Mucosa of stomach (tissue), 1 donor: ENCODE data around the gene TMEM86B.
"Not testable (repeated sequence)": the region's sequence is repeated elsewhere in the genome, so short reads cannot be mapped to it uniquely, and the experiment has no call there.

ENCODE experiments used
- H3K27me3 ChIP-seq: one replicate; pipeline ENCODE4 v1.7.0; 2013; ENCODE audit warnings: mild to moderate bottlenecking, low read length; ENCODE audit not compliant: control insufficient read depth, insufficient read depth
- H3K36me3 ChIP-seq: one replicate; pipeline ENCODE4 v1.7.0; 2013; ENCODE audit warnings: low read length; ENCODE audit not compliant: control insufficient read depth, insufficient read depth
- H3K4me1 ChIP-seq: one replicate; pipeline ENCODE4 v1.7.0; 2013; ENCODE audit warnings: mild to moderate bottlenecking, low read length; ENCODE audit not compliant: control insufficient read depth, insufficient read depth
- H3K4me3 ChIP-seq: one replicate; pipeline ENCODE4 v1.7.0; 2013; ENCODE audit warnings: low read length
- H3K9ac ChIP-seq: one replicate; pipeline ENCODE4 v1.7.0; 2013; ENCODE audit warnings: mild to moderate bottlenecking, low read length, moderate library complexity
- H3K9me3 ChIP-seq: one replicate; pipeline ENCODE4 v1.7.0; 2013; ENCODE audit warnings: mild to moderate bottlenecking, low read length, moderate library complexity; ENCODE audit not compliant: control insufficient read depth
- donor health status: Pancreatic carcinoma.

The TMEM86B gene

GRCh38 chr19:55230780-55231179 lies 2.2 kb upstream of the TMEM86B start:
- Histone ChIP-seq H3K9ac (no peak overlapping the region), H3K27me3 (no peaks in the 10 kb centered on the region), H3K36me3 (peaks cover 14% of the 10 kb centered on the region), H3K9me3 (no peaks in the 10 kb centered on the region), H3K4me3 (no peak overlapping the region), H3K4me1 (peaks cover 19% of the 10 kb centered on the region)

DNA sequence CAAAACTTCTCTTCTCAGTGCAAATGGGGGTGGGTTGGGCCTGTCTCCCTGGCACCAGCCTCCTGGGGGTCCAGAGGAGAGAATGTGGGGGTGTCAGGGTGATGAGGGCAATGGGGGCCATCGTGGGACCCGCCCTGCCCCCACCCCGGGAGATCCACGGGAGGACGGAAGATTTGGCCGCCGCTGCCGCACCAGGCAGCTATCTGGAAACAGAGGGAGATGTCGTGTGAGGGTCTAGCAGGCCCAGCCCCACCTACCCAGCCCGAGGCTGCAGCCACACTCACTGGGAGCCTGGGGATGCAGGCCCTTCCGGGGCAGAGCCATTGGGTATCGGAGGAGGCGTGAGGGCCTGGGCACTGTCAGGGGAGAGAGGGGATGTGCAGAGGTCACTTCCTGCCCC lies 1.8 kb upstream of the TMEM86B start:
- H3K36me3 ChIP-seq = peaks cover 18% of the 10 kb centered on the region
- H3K27me3 ChIP-seq = no peaks in the 10 kb centered on the region
- no peaks in the 10 kb centered on the region for H3K9me3 ChIP-seq
- H3K4me3 ChIP-seq = no peak overlapping the region
- H3K9ac ChIP-seq = no peak overlapping the region
- H3K4me1 ChIP-seq = peaks cover 19% of the 10 kb centered on the region

- Histone ChIP-seq H3K9ac (peak overlapping the region; percentile 15), H3K9me3 (no peaks in the 10 kb centered on the region), H3K4me3 (no peak overlapping the region), H3K27me3 (no peaks in the 10 kb centered on the region), H3K36me3 (peaks cover 18% of the 10 kb centered on the region), H3K4me1 (peaks cover 19% of the 10 kb centered on the region)
Measured at GRCh38 chr19:55229789-55230182, 1.2 kb upstream of the TMEM86B start.

DNA sequence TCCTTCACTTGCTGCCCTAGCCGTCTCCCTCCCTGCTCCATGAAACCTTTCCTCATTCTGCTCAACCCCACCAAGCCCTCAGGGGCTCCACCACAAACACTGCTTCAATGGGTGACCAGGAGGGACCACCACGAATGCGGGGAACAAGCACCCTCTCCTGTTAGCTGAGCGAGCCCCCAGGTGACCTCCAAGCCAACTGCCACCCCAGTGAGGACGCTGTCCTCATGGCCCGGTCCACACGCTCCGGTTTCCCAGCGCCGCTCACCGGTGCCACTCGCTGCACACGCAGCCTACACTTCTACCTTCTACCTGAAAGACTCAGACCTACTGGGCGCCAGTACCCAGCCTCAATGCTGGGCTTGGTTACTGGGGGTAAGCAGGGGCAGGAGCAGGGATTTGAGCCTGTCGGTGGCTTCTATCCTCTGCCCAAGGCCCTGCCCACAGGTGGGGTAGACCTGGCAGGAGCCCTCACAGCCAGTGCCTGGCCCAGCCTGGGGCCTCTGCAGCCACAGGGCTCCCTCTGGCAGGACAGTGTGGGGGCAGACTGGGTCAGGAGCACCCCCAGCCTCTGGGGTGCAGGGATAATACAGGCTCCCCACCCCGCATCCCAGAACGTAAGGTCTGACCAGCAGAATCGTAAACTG lies 704 bp upstream of the TMEM86B start:
- H3K9me3 ChIP-seq = no peaks in the 10 kb centered on the region
- H3K27me3 ChIP-seq = no peaks in the 10 kb centered on the region
- peak overlapping the region; percentile 15 for H3K9ac ChIP-seq
- peaks cover 18% of the 10 kb centered on the region for H3K36me3 ChIP-seq
- H3K4me3 ChIP-seq = no peak overlapping the region
- peaks cover 19% of the 10 kb centered on the region for H3K4me1 ChIP-seq

GRCh38 chr19:55228015-55228391 lies 560 bp downstream of the TMEM86B start:
- Histone ChIP-seq H3K4me3 (no peak overlapping the region), H3K9ac (no peak overlapping the region), H3K27me3 (no peaks in the 10 kb centered on the region), H3K4me1 (peaks cover 19% of the 10 kb centered on the region), H3K36me3 (peaks cover 18% of the 10 kb centered on the region), H3K9me3 (no peaks in the 10 kb centered on the region)

DNA sequence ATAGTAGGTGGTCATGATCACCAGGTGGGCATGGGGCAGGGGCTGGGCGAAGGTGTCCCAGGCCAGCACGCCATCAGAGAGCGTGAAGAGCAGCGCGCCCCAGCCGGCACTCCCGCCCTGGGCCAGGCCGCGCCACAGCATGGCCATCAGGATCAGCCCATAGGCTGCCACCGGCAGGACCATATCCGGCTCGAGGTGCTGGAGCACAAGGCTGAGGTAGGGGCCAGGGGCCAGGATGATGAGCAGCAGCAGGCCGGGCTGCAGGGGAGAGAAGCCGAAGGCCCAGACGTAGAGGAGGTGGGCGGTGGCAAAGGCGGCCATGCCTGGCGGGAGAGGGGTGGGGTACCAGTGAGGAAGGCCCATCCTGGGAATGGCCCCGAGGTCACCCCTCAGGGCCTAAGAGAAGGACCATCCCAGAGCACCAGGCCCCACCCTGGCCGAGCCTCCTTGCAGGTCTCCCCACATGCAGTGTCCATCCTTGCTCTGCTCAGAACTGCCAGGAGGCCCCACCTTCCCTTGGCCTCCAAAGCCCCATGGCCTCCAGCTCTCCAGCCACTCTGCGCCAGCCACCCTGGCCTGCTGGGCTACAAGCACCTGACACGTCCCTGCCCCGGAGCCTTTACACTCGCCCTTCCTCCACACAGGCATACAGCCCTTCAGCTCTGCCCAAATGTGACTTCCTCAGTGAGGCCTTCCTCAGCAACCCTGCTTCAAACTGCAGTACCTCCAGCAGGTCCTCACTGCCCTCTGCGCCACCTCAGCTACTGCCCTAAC lies 1.1 kb downstream of the TMEM86B start:
- no peak overlapping the region for H3K4me3 ChIP-seq
- peaks cover 18% of the 10 kb centered on the region for H3K36me3 ChIP-seq
- H3K9ac ChIP-seq = no peak overlapping the region
- no peaks in the 10 kb centered on the region for H3K9me3 ChIP-seq
- H3K27me3 ChIP-seq = no peaks in the 10 kb centered on the region
- H3K4me1 ChIP-seq = peaks cover 19% of the 10 kb centered on the region

DNA sequence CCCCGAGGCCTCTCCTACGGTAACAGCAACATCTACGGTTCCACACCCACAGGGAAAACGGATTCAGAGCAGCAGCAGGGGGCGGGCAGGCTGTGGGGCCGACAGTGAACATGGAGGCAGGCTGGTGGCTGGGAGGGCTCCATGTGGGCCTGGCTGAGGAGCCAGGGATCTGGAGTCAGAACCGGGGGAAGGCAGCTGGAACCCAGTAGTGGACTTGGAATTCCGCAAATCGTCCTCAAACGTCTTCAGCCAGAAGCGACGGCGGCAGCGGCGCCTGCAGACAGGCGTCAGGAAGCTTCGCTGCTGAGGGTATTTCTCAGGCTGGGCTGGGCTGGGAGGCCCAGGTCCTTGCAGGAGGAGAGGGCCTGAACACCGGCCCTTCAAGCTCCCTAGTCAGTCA lies 1.8 kb downstream of the TMEM86B start:
- Histone ChIP-seq H3K4me3 (no peak overlapping the region), H3K9me3 (no peaks in the 10 kb centered on the region), H3K9ac (no peak overlapping the region), H3K27me3 (no peaks in the 10 kb centered on the region), H3K4me1 (peaks cover 19% of the 10 kb centered on the region), H3K36me3 (peaks cover 18% of the 10 kb centered on the region)

- H3K9ac ChIP-seq = no peak overlapping the region
- H3K4me1 ChIP-seq = peaks cover 19% of the 10 kb centered on the region
- peaks cover 13% of the 10 kb centered on the region for H3K36me3 ChIP-seq
- no peaks in the 10 kb centered on the region for H3K9me3 ChIP-seq
- H3K27me3 ChIP-seq = no peaks in the 10 kb centered on the region
- no peak overlapping the region for H3K4me3 ChIP-seq
Measured at GRCh38 chr19:55226273-55226672, 2.3 kb downstream of the TMEM86B start.

- Histone ChIP-seq H3K36me3 (peaks cover 10% of the 10 kb centered on the region), H3K4me1 (peaks cover 19% of the 10 kb centered on the region), H3K9me3 (no peaks in the 10 kb centered on the region), H3K9ac (no peak overlapping the region), H3K27me3 (no peaks in the 10 kb centered on the region), H3K4me3 (no peak overlapping the region)
Measured at GRCh38 chr19:55225415-55225958, 3.1 kb downstream of the TMEM86B start.

DNA sequence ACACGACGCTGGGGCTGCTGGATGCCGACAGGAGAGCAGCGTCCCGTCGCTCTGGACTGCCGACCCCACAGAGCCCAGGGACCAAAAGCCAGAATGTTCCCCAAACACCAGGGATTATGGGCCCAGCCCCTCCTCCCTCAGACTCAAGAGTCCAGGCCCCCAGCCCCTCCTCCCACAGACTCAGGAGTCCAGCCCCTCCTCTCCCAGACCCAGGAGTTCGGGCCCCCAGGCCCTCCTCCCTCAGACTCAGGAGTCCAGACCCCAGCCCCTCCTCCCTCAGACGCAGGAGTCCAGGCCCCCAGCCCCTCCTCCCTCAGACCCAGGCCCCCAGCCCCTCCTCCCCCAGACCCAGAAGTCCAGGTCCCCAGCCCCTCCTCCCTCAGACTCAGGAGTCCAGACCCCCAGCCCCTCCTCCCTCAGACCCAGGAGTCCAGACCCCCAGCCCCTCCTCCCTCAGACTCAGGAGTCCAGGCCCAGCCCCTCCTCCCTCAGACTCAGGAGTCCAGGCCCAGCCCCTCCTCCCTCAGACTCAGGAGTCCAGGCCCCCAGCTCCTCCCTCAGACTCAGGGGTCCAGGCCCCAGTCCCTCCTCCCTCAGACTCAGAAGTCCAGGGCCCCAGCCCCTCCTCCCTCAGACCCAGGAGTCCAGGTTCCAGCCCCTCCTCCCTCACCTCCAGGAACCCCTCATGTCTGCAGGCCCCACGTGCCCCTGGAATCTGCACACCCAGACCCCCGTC lies 3.7 kb downstream of the TMEM86B start:
- H3K27me3 ChIP-seq, H3K4me3 ChIP-seq, H3K9me3 ChIP-seq, H3K36me3 ChIP-seq, H3K9ac ChIP-seq: not testable (repeated sequence)
- peaks cover 19% of the 10 kb centered on the region for H3K4me1 ChIP-seq

DNA sequence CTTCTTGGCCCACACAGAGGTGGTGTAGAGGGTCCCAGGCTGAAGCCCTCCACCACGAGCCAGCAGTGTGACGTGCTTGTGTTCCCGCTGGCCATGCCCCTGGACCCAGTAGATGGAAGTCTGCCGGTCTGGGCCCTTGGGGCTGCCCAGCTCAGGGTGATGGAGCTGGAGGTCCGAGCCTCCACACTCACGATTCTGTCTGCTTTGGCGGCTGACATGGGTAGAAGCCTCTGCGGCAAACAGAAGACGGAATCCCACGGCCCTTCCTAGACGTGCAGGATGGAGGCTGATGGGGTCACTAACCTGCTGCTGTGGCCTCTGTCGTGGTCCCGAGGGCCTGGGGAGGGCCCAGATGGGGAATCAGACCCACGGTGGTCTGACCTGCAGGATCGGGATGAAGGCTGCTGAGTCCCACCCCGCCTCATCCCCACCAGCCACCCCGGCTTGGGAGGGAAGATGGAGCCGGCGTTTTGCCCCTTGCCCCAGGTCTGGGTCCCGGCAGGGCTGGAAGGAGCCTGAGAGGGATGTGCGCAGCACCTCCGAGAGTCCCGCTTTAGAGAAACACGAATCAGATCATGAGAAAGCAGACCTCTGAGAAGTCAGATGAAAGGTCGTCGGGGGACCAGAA lies 4.4 kb downstream of the TMEM86B start:
- no peaks in the 10 kb centered on the region for H3K27me3 ChIP-seq
- H3K4me3 ChIP-seq = no peak overlapping the region
- H3K9ac ChIP-seq = no peak overlapping the region
- peaks cover 14% of the 10 kb centered on the region for H3K4me1 ChIP-seq
- no peaks in the 10 kb centered on the region for H3K9me3 ChIP-seq
- H3K36me3 ChIP-seq = peaks cover 10% of the 10 kb centered on the region
